ENCODE data around the gene KDM4C. TPM values are rescaled to one million over a fixed set of nuclear protein-coding genes. Genes with fewer than 3 reads are reported as not detected.

Gene KDM4C
- total and polyA plus RNA-seq, 2 donors = 16.3 to 66.1 TPM

DNA sequence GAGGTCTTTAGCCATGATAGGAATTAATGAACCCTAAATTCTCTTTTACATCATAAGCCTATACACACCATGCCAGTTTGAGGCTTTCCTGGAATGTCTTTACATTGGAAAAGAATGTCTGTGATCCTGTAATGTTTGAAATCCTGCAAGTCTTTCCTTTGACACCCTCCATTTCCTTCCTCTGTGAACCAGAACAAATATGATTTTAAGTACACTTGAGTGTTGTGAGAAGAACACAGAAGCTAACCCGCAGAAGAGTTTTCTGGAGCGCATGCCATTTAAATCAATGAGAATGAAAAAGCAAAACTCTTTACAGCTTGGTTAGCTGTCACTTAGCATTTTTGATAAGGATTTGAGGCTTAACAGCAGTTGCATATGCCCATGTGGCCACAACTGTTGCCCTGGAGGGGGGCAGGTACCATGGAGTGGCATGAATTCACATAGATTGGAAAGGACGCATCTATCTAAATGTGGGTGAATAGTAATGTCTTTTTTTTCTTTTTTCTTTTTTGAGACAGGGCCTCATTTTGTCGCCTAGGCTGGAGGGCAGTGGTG, 372.6 kb downstream of the KDM4C start:
- WGBS = 96% methylated on average over 4 of the region's 4 CpGs

DNA sequence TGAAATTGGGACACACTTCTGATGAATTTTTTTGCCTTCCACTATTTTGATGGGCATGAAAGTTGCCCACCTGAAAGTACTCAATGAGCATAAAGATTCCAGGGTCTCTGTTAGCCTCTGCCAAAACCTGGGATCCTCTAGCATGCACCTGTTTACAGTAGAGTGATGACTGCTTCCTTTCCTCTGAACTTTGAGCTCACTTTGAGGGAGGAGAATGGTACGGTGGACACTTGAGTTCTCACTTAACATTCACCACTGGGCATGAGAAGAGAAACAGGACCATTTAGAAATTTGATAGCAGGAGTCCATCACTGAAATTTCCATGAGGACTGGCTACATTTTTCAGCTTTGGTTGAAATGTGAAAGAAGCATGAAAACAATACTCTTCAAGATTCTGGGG, 374.8 kb downstream of the KDM4C start:
- WGBS = 0% methylated on average over 1 of the region's 1 CpG
- DNase-seq (ENCODE audit: extremely low spot score) = no peak
- peaks cover 2% of the 10 kb centered on the region for H3K36me3 ChIP-seq (ENCODE audit: insufficient read depth)
- no peak overlapping the region for H3K4me3 ChIP-seq (ENCODE audit: low read depth, low read length)
- no peaks in the 10 kb centered on the region for H3K4me1 ChIP-seq (ENCODE audit: insufficient read depth)
- H3K27ac ChIP-seq (ENCODE audit: low read depth) = no peak overlapping the region

More for the DNA sequence above, 372.6 kb downstream of the KDM4C start:
- no peaks in the 10 kb centered on the region for H3K4me1 ChIP-seq (ENCODE audit: insufficient read depth)
- peaks cover 2% of the 10 kb centered on the region for H3K36me3 ChIP-seq (ENCODE audit: insufficient read depth)
- no peak for DNase-seq (ENCODE audit: extremely low spot score)
- H3K27ac ChIP-seq (ENCODE audit: low read depth) = no peak overlapping the region
- H3K4me3 ChIP-seq (ENCODE audit: low read depth, low read length) = no peak overlapping the region

DNA sequence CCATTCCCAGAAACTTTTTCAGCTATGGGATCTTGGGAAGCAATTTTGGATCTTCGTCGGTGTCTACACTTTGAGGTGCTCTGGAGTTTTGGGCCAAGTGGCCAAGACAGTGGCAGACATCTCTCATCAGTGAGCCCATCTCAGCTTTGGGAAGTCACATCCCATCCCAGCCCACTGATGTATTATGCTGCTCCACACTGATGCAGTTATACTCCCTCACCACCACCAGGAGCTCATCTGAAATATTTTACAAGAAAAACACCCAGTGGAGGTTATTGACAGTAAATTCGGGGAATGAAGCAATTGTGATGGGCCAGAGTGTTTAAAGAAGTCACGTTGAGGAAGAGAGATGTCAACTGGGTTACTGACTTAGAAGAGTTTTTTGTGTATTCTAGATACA, 378.0 kb downstream of the KDM4C start:
- H3K4me3 ChIP-seq (ENCODE audit: low read depth, low read length) = no peak overlapping the region
- no peaks in the 10 kb centered on the region for H3K4me1 ChIP-seq (ENCODE audit: insufficient read depth)
- no peak overlapping the region for H3K27ac ChIP-seq (ENCODE audit: low read depth)
- H3K36me3 ChIP-seq (ENCODE audit: insufficient read depth) = peaks cover 2% of the 10 kb centered on the region
- DNase-seq (ENCODE audit: extremely low spot score) = no peak
- whole genome bisulfite sequencing = 79% methylated on average over 4 of the region's 4 CpGs

GRCh38 chr9:7137040-7137439, 379.3 kb downstream of the KDM4C start:
- H3K36me3 ChIP-seq (ENCODE audit: insufficient read depth) = no peaks in the 10 kb centered on the region
- DNase-seq (ENCODE audit: extremely low spot score) = no peak
- no peak overlapping the region for H3K4me3 ChIP-seq (ENCODE audit: low read depth, low read length)
- 91% methylated on average over 6 of the region's 6 CpGs for WGBS
- no peaks in the 10 kb centered on the region for H3K4me1 ChIP-seq (ENCODE audit: insufficient read depth)
- no peak overlapping the region for H3K27ac ChIP-seq (ENCODE audit: low read depth)

- no peak for DNase-seq (ENCODE audit: extremely low spot score)
- no peaks in the 10 kb centered on the region for H3K4me1 ChIP-seq (ENCODE audit: insufficient read depth)
- WGBS = 76% methylated on average over 5 of the region's 5 CpGs
- no peak overlapping the region for H3K4me3 ChIP-seq (ENCODE audit: low read depth, low read length)
- H3K36me3 ChIP-seq (ENCODE audit: insufficient read depth) = no peaks in the 10 kb centered on the region
- no peak overlapping the region for H3K27ac ChIP-seq (ENCODE audit: low read depth)
Measured at GRCh38 chr9:7137571-7137970, 379.8 kb downstream of the KDM4C start.

GRCh38 chr9:7139886-7140285, 382.1 kb downstream of the KDM4C start:
- Histone ChIP-seq H3K36me3 (ENCODE audit: insufficient read depth) (no peaks in the 10 kb centered on the region), H3K4me1 (ENCODE audit: insufficient read depth) (no peaks in the 10 kb centered on the region), H3K4me3 (ENCODE audit: low read depth, low read length) (no peak overlapping the region), H3K27ac (ENCODE audit: low read depth) (no peak overlapping the region)
- no peak for DNase-seq (ENCODE audit: extremely low spot score)
- 95% methylated on average over 4 of the region's 4 CpGs for WGBS

GRCh38 chr9:7140401-7140800, 382.6 kb downstream of the KDM4C start:
- Histone ChIP-seq H3K36me3 (ENCODE audit: insufficient read depth) (no peaks in the 10 kb centered on the region), H3K27ac (ENCODE audit: low read depth) (no peak overlapping the region), H3K4me1 (ENCODE audit: insufficient read depth) (no peaks in the 10 kb centered on the region), H3K4me3 (ENCODE audit: low read depth, low read length) (no peak overlapping the region)
- WGBS = 90% methylated on average over 2 of the region's 2 CpGs
- no peak for DNase-seq (ENCODE audit: extremely low spot score)

GRCh38 chr9:7143645-7144200, 385.9 kb downstream of the KDM4C start:
- no peaks in the 10 kb centered on the region for H3K36me3 ChIP-seq (ENCODE audit: insufficient read depth)
- H3K27ac ChIP-seq (ENCODE audit: low read depth) = no peak overlapping the region
- H3K4me3 ChIP-seq (ENCODE audit: low read depth, low read length) = no peak overlapping the region
- no peaks in the 10 kb centered on the region for H3K4me1 ChIP-seq (ENCODE audit: insufficient read depth)
- no peak for DNase-seq (ENCODE audit: extremely low spot score)
- WGBS = 99% methylated on average over 2 of the region's 2 CpGs

GRCh38 chr9:7144265-7145046, 386.7 kb downstream of the KDM4C start:
- DNase-seq (ENCODE audit: extremely low spot score) = no peak
- 94% methylated on average over 10 of the region's 10 CpGs for whole genome bisulfite sequencing
- no peaks in the 10 kb centered on the region for H3K4me1 ChIP-seq (ENCODE audit: insufficient read depth)

DNA sequence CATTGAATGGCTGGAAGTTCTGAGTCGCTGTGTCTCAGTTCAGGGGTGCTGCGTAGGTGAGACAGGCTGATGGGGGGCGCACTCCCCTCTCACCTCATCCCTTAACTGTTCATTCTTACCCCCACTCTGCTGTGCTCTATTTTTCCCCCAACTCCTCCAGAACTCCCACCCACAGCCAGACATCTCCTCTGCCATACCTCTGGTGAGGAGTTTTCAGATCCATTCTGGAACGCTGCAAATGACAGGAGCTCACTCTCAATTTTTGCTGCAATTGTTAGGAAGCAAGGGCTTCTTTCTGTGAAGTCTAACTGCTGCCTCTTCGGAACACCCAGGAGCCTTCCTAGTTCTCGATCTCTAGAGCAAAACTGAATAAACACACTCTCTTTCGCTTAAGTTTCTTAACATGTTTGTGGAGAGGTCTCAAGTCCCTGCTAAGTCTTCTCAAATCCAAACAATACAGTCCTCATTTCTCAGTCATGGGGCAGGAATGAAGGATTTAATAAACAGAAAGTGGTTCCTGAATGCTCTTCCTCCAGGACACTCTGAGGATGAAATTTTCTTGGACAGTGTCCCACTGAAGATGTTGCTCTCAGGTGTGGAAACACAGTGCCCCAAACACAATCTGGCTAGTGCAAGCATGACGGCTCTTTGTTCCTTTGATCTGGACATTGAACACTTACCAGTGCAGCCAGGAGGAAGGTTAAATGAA, 387.7 kb downstream of the KDM4C start:
- Histone ChIP-seq H3K27ac (ENCODE audit: low read depth) (no peak overlapping the region), H3K4me1 (ENCODE audit: insufficient read depth) (no peaks in the 10 kb centered on the region), H3K36me3 (ENCODE audit: insufficient read depth) (no peaks in the 10 kb centered on the region), H3K4me3 (ENCODE audit: low read depth, low read length) (no peak overlapping the region)
- no peak for DNase-seq (ENCODE audit: extremely low spot score)
- 64% methylated on average over 8 of the region's 8 CpGs for WGBS

More at GRCh38 chr9:7144265-7145046, 386.7 kb downstream of the KDM4C start:
- H3K4me3 ChIP-seq (ENCODE audit: low read depth, low read length) = no peak overlapping the region
- no peak overlapping the region for H3K27ac ChIP-seq (ENCODE audit: low read depth)
- no peaks in the 10 kb centered on the region for H3K36me3 ChIP-seq (ENCODE audit: insufficient read depth)

DNA sequence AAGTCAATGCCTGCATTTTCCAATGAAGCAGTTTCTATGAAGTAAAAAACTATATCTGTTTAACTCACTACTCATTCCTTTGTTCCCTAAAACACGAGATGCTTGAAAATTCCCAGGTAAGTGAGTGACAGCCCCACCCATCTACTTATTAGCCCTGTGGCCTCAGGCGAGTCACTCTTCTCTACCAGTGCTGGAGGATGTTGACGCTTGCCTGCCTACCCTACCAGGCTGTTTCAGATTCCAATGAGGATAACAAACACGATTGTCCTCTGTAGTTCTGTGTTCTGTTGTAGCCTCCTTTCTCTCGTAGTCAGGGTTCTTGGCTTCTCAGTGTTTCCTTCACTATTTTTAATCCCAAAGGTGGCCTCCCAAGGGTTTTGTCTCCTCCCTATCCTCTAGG, 388.8 kb downstream of the KDM4C start:
- WGBS = 62% methylated on average over 5 of the region's 5 CpGs
- DNase-seq (ENCODE audit: extremely low spot score) = no peak
- no peak overlapping the region for H3K4me3 ChIP-seq (ENCODE audit: low read depth, low read length)
- H3K27ac ChIP-seq (ENCODE audit: low read depth) = no peak overlapping the region
- no peaks in the 10 kb centered on the region for H3K36me3 ChIP-seq (ENCODE audit: insufficient read depth)
- H3K4me1 ChIP-seq (ENCODE audit: insufficient read depth) = peaks cover 2% of the 10 kb centered on the region

DNA sequence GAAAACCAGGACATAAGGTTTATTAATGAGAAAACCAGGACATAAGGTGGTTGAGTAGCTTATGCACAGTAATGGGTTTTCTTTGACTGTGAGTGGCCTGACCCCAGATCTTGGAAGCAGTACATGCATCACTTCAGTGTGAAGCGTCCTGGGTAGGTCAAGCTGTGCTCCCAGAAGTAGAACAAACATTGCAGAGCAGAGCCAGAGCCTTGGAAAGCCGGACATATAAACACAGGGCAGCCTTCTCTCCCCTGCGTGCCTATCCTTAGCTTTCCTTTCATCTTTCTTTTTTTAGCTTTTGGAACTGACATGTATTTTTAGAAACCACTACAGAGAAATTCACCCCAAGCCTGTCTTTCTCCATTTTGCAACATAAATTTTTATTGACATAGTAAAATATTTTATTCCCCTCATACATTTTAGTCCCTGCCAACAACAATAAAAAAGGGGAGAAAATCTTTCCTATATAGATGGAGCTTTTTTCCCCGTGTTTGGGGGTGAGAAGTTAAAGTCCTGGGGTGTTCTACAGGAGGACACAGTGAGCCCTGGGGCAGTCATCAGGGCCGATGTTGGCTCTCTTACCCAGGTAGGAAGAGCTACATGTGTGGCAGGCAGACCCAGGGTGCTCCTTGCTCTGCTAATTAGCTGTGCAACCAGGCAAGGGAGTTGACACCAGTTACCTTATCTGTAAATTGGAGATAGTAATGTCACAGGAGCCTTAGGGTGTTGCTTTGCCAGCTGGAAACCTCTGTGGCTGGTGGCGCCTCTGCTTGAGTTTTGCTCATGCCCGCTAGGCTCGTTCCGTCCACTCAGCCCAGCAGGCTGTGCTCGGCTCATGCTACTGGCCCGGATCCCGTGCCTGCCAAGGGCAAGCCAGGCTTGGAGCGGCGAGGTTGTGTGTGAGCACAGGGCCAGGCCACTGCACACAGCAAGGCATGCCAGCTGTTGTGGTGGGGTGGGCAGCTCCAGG, 389.6 kb downstream of the KDM4C start:
- H3K36me3 ChIP-seq (ENCODE audit: insufficient read depth) = no peaks in the 10 kb centered on the region
- WGBS = 57% methylated on average over 14 of the region's 14 CpGs
- H3K4me3 ChIP-seq (ENCODE audit: low read depth, low read length) = no peak overlapping the region
- H3K4me1 ChIP-seq (ENCODE audit: insufficient read depth) = peaks cover 2% of the 10 kb centered on the region
- DNase-seq (ENCODE audit: extremely low spot score) = no peak
- no peak overlapping the region for H3K27ac ChIP-seq (ENCODE audit: low read depth)

GRCh38 chr9:7148243-7148765, 390.5 kb downstream of the KDM4C start:
- H3K27ac ChIP-seq (ENCODE audit: low read depth) = no peak overlapping the region
- no peak for DNase-seq (ENCODE audit: extremely low spot score)
- peaks cover 2% of the 10 kb centered on the region for H3K4me1 ChIP-seq (ENCODE audit: insufficient read depth)
- 93% methylated on average over 7 of the region's 7 CpGs for WGBS
- no peak overlapping the region for H3K4me3 ChIP-seq (ENCODE audit: low read depth, low read length)
- no peaks in the 10 kb centered on the region for H3K36me3 ChIP-seq (ENCODE audit: insufficient read depth)

All from urinary bladder (tissue), 4 donors.